Measurements from ENCODE around the gene KCNH3. TPM values are rescaled to one million over a fixed set of nuclear protein-coding genes. Genes with fewer than 3 reads are reported as not detected.
A peak's percentile ranks its signal among the peaks of the same experiment; 100 is the strongest.

KCNH3 gene
- total RNA-seq, 1 experiment from 2014 or later = 7.1 TPM

DNA sequence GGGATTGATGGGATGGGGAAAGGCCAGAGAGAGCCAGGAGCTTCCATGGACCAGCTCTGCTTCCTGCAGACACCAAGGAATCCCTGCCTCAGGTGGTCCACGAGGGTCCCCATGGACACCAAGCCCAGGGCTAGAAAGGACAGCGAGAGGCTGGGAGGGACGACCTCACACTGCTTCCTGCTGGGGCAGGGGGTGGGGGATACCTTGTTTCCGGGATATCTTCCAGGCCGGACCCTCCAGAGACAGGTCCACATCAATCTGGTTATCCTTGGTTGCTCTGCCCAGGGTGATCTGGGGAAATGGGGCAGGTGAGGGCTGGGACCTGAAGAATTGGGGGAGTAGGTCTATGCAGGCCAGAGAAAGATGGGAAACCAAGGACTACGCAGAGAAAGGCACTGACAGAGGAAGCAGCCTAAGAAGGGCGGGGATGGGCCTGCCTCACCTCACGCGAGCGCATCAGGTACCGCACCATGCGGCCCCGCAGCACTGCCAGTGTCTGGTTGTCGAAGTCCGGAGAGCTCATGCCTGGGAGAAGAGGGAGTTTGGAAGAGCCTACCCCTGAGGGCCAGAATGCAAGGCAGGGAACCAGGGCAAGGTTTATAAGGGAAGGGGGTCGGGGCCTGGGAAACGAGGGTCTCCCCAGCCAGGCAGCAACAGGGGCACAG, 20.3 kb downstream of the KCNH3 start:
- no peak for DNase-seq (ENCODE audit: low spot score)

DNA sequence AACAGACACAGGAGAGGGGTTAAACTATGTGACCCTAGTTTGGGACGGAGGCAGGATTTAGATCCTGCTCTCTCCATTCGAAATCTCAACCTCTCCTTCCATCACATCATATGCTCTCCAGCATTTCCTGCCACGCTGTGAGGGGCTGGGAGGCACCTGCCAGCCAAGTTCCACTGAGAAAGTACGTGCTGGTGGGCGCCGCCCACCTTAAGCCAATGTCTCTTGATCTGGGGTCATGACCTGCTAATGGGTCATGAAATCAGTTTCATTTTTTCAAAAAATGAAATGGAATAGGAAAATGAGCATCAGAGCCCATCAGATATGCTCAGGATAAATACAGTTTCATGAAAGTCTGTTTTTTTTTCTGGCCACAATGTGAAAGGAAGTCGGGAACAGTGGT, 21.9 kb downstream of the KCNH3 start:
- no peak for DNase-seq (ENCODE audit: low spot score)

DNA sequence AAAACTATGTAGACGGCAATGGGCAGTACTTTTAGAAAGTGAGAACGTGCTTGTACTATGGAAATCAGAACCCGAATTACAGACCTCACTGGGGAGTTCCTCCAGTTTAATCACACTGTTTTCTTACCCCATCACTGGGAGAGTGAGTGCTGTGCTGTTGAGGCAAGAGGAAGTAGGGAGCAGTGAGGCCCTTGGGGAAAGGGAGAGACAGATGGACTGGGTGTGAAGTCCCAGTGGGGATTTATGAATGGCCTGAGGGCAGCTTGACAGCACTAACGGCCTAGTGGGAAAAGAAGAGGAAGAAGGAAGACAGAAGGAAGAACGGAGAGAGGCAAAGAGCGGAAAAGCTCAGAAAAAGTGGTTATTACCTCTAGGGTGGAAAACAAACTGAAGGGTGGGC, 23.4 kb downstream of the KCNH3 start:
- no peak for DNase-seq (ENCODE audit: low spot score)

DNA sequence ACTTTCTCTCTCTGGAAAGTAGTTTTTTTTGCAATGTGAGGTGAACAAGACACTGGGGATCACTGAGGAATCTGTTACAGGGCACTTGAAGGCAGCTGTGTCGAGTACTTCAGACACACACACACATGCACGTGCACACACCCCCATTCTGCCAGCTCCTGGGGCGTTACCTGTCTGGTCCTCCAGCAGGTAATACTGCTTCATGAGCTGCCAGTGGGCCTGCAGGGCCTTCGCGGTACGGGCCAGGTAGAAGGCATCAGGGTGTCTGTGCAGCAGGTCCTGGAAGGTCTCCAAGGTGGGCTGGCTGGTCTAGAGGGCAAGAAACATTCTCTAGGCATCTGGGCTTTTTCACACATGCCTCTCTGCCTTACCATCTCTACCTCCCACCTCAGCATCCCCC, 24.0 kb downstream of the KCNH3 start:
- no peak for DNase-seq (ENCODE audit: low spot score)

DNA sequence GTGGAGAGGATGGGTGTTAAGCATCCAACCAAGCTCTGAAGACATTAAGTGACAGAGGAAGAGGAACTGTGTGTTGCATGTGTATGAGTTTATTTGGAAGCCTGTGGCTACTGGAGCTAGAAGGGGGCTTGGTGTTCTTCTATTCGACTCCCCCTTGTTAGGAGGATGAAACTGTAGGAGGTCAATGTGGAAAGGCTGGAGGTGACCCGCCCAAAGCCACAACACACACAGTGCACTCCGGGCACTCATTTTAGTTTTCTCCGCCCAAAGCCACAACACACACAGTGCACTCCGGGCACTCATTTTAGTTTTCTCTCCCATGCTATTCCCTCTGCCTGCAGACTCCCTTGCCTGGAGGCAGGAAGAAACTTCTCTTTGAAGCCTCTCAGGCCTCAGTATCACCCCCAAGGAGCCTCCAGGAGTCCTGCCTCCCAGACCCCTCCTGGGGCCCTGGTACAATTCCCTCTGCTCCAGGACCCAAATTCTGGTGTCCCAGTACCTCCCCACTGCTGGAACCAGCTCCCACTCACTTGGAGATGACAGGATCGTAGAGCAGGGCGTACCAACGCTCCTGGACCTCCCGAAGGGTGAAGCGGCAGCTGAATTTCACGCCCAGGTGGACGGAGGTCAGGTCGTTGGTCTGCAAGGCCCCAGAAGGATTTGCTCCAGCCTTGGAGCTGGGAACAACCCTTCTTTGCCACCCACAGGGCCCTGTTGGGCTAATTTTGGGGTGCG, 25.3 kb downstream of the KCNH3 start:
- no peak for DNase-seq (ENCODE audit: low spot score)

DNA sequence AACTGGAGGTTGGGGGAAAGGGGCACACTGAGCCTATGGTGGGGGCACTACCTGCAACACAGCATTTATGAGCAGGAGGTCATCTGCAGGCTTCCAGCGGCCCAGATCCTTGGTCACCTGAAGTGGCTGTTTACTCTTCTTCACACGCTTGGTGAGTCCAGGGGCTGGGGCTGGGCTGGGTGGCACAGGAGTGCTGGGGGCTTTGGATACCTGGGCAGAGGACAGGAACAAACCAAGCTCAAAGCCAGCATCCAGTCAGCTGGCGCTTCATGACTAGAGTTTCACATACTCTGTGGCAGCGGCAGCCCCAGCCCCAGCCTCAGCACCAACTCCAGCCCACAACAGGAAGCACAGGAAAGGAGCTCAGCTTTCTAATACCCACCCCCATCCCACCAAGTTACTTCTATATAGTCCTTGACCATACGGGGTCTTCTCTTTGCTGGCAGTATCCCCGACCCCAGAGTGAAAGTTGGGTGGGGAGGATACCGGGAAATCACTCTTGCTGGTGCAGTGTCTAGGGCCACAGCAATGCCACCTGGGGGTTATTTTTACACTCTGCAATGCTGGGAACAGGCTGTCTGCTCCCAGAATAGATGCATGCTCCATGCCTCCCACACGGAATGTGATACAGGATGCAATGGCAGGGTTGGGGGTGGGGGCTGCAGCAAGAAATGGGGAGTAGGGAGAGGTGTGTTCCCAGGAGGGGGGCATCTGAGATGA, 26.0 kb downstream of the KCNH3 start:
- no peak for DNase-seq (ENCODE audit: low spot score)

DNA sequence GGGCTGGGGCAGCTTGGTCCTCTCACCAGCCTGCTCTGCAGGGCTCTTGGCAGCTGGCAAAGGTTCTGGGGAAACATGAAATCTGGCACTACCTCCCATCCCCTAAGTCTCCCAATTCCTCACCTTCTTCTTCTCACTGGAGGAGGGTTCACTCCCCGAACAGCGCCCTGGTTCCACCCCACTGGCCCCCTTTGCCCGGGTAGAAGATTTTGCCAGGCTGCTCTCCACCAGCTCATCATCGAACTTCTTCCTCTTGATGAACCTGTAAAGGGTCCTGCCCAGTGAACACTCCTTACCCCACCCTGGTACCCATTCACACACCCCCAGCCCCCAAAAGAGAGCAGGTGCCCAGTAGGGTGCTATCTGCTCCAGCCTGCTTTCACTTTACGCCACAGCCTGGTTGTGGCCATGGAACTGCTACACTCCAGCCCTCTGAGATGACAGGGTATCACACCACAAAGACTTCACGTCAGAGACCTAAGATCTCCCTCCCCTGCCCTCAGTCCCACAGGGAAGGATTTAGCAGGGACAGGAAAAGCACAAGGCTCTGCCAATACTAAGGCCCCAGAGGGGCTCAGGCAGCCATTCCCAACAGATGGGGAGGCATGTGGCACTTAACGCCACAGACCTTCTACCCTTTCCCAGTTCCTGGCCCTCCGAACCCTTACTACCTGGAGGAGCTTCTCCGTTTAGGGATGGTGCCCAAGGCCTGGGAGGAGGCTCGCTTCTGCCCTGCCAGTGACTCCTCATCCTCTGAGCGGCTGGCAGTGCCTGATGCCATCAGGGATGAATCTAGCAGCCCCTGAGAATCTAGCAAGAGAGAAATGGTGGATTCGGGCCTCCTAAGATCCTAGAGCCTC, 26.8 kb downstream of the KCNH3 start:
- no peak for DNase-seq (ENCODE audit: low spot score)

DNA sequence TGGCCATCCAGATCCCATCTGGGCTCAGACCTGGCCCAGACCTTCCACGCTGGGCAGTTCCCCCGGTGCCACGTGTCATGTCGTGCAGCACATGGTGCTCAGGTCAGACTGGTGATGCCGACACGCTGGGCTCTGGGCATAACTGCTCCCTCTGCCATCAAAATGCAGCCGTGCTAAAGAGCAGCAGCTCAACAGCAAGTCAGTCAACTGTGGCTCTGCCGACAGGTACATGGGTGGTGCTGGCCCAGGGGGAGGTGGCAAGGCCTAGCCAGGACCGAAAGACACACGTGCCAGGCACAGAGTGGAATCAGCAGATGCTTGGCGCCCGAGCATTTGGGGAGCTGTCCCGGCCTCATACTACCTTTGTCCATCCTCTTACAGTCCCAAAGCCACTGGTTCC, 27.5 kb downstream of the KCNH3 start:
- DNase-seq (ENCODE audit: low spot score) = no peak

DNA sequence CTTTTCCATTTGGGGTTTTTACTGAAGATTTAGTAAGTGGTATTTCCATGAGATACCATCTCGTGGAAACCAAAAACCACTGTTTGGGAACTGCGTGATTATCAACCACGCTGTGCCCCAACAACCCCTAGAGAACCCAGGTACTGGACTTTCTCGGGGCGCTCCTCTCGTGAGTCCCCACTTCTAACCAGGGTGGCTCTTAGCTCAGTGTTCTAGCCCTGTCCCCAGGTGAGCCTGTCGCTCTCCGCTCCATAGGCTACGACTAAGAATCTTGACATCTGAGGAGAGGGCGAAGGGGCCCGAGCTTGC, 28.4 kb downstream of the KCNH3 start:
- DNase-seq (ENCODE audit: low spot score) = no peak

DNA sequence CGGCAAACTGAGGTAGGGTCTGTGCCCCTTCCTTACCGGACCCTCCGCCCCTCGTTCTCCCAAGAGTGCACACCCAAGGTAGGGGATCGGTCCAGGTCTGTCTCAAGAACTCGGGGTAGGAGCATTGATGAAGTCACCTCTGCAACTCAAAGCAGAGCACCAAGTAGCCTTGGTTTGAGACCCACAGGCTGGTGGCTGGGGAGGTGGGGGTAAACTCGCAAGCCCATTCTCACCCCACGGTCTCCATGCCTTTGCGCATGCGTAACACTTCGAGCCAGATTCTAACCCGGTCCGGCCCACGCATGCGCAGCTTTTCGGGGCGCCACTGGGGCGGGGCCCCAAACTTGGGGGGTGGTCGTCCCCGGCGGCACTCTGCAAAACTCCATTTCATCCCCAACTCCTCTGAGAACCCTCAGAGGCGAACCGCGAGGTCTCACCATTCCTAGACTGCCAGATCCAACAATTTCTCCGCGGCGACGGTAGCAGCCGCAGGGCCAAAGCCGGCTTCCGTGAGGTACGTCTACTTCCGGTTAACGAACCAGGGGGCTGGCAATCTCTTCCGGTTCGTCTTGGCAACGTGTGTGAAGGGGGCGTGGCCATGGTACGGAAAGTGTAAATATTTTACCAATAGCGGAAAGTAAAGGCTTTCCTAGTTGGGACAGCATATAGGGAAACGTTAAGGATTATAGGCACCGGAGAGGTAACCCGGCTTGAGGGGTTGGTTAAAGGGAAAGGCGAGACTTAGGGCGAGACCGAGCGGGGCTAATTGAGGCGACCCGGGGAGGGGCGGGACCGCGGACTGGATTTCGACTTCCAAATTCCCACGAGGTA, 29.0 kb downstream of the KCNH3 start, which contains the start of gene MCRS1:
TSS of gene MCRS1 (minus strand) at position 532 of the 831 bp plus-strand sequence. CDS start 1,411 bp downstream, outside the sequence.
- DNase-seq (ENCODE audit: low spot score) = peak; percentile 79

DNA sequence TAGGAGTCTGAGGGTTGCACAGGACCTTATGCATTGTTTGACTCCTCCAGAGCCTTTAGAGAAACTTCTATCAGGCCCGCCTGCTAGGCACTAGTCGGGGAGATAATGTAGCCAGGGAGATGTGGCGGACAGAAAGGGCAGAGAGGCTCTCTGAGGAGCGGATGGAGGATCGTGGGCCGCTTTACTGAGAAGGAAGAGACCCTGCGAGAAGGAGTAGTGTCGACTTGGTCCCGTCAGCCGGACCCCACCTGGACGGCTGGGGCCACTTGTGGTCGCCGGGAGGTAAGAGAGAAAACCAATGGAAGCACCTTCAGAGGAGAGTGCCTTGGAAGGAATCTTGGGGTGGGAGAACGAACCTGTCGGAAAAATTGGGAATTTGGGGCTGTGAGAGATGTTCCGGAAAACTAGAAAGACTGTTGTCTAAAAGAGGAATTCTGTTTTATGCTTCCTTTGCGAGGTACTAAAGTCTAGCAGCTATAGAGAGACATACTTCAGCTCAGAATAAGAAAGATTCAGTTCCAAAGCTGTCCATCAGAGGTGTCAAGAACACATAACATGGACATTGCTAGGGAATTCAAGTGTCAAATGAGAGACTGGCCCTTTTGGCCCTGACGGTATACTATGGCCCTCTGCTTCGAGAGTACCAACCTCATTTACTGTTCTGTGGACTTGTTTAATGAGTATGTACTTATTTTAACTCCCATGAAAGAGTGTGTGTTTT, 29.8 kb downstream of the KCNH3 start:
- peak; percentile 6 for DNase-seq (ENCODE audit: low spot score)

DNA sequence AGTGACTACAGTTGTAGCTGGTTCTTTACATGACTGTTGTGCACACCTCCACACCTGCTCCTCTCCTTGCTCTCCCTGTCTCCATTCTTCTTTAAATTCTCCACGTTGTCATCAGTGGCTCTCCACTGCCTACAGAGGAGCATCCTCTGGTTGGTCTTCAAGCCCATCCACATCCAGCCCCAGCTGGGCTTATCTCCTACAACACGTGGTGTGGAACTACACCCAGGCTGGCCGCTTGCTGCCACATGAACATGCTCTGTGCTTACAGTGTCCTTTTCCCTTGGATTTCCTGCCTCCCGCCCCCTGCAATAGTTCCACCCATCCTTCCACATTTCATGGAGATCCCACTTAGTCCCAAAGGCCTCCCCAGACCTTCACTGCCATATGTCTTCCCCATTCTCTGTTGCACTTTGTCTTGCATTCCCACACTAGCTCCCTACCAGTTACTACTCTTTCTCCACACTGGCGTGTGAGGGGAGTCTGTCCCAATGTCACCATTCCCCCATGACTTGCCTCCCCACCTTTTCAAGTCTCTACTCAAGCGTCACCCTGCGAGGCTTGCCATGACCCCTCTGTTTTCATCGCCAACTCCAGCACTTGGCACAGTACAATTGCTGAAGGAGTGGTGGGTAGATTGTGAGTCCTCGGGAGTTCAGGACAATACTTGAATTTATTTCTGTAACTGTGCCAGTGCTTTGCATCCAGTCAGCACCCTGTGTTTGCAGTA, 38.9 kb downstream of the KCNH3 start:
- DNase-seq (ENCODE audit: low spot score) = no peak

DNA sequence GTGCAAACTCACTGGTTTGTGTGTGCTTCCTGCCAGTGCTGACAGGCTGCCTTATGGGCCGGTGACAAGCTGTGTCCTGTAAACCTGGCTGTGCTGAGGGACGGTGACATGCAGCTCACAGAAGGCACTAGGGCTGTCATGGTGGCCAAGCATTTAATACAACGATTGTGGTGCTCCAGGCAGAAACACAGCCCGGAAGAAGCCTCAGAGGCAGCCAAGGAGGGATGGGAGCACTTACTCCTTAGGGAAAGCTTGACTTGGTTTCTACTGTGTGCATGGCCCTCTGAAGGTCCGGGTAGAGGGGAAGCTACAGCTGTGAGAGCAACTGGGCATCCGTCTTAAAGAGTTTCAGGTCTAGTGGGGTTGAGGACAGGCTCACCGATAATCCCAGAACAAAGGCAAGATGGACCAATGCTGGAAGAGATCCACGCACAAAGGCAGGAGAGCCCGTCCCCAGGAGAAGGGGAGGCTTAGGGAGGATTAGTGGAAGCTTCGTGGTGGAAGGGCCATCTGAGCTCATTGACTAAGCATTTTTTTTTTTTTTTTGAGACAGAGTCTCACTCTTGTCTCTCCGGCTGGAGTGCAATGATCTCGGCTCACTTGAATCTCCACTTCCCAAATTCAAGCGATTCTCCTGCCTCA, 39.8 kb downstream of the KCNH3 start:
- no peak for DNase-seq (ENCODE audit: low spot score)

DNA sequence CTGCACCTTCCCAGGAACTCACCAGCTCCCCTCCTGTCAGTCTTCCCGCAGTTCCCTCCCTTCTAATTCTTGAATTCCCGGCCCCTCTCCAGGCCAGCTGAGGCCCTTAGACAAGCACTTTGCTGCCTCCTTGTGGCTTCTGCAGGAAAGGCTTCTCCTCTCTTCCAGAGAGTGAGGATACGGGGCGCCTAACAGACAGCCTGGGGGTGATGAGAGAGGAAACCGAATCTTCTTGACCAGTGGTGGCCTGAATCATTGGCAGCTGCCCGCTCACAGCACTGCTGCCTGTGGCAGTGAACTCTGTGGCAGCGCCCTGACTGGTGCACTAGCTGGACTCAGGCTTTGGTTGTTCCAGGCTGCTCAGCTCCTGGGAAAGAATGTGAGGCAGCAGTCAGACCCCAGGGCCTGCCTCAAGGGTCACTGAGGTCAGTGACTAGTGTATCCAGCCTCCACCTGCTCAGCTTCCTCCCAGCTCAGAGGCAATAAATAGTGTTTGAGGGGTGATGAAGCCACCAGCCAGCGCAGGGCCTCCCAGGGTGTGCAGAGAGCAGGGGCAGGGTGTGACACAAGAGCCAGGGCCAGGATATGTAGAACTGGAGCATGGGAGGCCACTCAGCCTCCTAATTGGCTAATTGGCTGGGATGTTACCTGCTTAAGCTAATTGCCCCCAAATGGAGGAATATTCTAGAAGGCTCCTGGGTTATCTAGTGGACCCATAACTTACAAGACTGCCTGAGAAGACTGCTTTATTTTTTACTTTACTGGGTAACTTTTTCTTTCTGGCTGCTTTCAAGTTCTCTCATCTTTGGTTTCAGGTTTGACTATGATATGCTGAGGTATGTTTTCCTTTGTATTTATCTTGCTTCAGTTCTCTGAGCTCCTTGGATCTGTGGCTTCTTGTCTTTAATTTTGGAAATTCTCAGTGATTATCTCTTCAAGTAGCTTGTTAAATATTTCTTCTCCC, 42.0 kb downstream of the KCNH3 start:
- peak; percentile 84 for DNase-seq (ENCODE audit: low spot score)

DNA sequence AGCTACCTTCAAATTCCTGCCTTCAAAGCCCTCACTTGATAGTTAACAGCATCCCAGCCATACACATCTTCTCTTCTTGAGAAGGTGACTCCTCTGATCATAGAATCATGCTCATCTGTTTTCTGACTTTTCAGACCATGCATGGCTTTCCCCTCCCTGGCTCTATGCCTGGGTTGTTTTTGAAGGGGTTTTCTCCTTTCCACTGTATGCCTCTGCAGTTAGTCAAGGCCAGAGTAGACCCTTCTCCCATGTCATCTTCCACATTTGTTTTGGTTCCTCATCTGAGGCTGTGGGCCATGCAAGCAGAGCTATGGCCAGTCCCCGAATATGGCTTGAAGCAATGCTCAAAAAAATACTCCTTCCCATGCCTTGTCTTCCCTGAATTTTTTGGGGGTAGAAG, 43.4 kb downstream of the KCNH3 start:
- DNase-seq (ENCODE audit: low spot score) = no peak

DNA sequence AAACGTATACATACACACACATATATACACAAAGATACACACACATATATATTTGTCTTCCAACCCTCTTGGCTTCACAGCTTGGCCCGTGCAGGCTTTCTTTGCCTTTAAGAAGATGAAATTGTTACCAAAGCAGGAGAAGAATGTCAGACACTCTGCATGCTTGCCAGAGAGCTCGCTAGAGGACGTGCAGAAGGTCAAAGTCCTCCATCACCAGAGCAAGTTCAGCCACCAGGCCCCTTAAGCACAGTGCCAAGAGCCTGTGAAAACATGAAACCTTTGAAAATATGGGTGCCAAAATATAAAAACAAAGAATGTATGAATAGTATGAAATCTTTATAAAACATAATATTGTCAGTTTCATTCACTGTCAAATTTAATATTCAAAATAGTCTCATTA, 44.0 kb downstream of the KCNH3 start:
- DNase-seq (ENCODE audit: low spot score) = no peak

DNA sequence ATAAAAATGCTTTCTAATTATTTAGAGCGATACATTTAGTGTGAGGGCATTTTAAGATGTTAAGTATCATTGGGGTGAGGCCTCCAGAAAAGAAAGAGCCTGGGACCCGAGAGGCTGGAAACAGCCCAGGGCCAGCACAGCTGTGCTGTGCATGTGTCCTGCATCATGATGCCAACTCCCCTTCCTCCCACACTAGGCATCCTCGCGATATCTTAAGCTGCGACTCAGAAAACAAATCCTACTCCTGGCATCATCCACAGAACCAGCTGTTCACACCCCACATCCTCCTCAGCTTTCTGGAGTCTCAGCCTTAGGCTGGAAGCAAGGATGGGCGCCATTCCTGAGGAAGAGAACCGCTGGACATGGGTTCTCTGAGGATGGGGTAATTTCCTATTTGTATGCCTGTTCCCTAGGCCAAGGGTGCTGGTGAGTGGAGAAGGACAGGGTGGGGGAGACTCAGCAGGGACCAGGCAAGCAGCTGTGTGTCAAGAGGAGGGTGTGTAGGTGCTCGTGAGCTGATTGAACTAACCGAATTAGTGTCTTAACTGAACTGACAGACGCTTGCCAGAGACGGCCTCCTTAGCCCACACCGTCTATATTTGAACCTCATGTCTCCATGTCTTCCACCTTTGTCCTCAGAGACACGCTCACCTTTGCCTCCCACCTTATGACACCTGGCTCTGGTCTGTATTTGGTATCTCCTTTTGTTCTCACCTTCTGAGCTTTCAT, 44.7 kb downstream of the KCNH3 start:
- DNase-seq (ENCODE audit: low spot score) = no peak
